Tibial nerve (tissue), 3 donors: ENCODE measurements around the gene LCN1.

Experiments
- POLR2A ChIP-seq, 2 donors: fragments of 450-650 bp; IDR thresholded peaks; one replicate each; pipeline ENCODE4 v1.6.1; 2017; ENCODE audit warnings: antibody characterized with exemption in 2 of 2, mild to moderate bottlenecking in 2 of 2, moderate library complexity in 2 of 2
- TF ChIP-seq, protein P1 (sequence below), 5 experiments: fragments of 200-600 bp in 3 of 5; fragments of 450-650 bp in 2 of 5; sonication (generic) in 3 of 5; IDR thresholded peaks; one replicate each; pipeline ENCODE4 v1.5.1; 2016 to 2019; ENCODE audit warnings: antibody characterized with exemption in 5 of 5, mild to moderate bottlenecking in 3 of 5, moderate library complexity in 2 of 5

DNA sequence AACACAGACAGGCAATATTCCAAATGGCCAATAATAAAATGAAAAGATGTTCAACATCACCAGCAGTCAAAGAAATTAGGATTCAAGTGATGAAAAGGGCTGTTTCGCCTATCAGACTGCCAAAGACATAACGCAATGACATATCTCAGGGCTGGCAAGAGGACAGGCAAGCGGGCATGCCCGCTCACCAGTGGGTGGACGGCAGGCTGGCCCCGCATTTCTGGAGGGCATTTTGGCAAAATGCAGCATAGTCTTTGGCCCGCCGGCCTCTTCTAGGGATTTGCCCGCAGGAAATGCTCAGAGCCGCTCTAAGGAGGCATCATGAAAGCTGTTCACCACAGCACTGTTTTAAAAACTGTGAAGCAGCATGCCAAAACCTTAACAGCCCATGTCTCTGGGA lies 43.0 kb upstream of the LCN1 start:
- TF ChIP-seq POLR2A (IDR thresholded peaks at IDR 0.05) = no peak
- TF ChIP-seq, protein P1, sequence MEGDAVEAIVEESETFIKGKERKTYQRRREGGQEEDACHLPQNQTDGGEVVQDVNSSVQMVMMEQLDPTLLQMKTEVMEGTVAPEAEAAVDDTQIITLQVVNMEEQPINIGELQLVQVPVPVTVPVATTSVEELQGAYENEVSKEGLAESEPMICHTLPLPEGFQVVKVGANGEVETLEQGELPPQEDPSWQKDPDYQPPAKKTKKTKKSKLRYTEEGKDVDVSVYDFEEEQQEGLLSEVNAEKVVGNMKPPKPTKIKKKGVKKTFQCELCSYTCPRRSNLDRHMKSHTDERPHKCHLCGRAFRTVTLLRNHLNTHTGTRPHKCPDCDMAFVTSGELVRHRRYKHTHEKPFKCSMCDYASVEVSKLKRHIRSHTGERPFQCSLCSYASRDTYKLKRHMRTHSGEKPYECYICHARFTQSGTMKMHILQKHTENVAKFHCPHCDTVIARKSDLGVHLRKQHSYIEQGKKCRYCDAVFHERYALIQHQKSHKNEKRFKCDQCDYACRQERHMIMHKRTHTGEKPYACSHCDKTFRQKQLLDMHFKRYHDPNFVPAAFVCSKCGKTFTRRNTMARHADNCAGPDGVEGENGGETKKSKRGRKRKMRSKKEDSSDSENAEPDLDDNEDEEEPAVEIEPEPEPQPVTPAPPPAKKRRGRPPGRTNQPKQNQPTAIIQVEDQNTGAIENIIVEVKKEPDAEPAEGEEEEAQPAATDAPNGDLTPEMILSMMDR (IDR thresholded peaks at IDR 0.05) = no peak
